H1 (cell line): Measurements from ENCODE around the gene CNPY3.

Source experiments
- SRF ChIP-seq: IDR thresholded peaks from 2 replicates; pipeline ENCODE4 v1.6.1; 2011; ENCODE audit warnings: mild to moderate bottlenecking, low read depth, low read length, moderate library complexity
- TAF1 ChIP-seq: IDR thresholded peaks from 2 replicates; pipeline ENCODE4 v1.6.1; 2011; ENCODE audit warnings: mild to moderate bottlenecking, low read depth, low read length
- TF ChIP-seq, protein P1 (sequence below), 3 experiments: IDR thresholded peaks; 1 replicate in 2 of 3; 2 replicates in 1 of 3; pipeline versions ENCODE4 v1.5.1 to v1.6.1; 2011; ENCODE audit warnings: low read length in 3 of 3, mild to moderate bottlenecking in 3 of 3, inconsistent platforms in 2 of 3, low read depth in 1 of 3, moderate library complexity in 1 of 3; ENCODE audit not compliant: insufficient read depth in 1 of 3; ENCODE audit errors: control extremely low read depth in 1 of 3
- TF ChIP-seq, protein P2 (sequence below): IDR thresholded peaks from 2 replicates; pipeline ENCODE4 v1.6.1; 2012; ENCODE audit warnings: inconsistent platforms

DNA sequence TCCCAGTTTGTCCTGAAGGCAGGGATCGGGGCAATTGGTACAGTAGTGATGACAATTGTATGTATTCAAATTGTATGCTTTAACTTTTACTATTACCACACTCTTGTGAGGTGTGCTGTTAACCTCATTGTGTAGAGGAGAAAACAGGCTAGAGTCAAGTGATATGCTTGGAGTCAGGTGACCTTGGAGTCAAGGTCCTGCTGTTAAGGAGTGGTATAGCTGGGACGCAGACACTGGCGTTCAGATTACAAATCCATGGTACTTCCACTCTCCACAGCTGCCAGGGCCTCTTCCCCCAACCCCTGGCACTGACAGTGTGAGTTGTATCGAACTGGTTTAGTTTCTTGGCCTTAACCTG lies 10.5 kb downstream of the CNPY3 start:
- no peak for TF ChIP-seq TAF1
- TF ChIP-seq, protein P1, sequence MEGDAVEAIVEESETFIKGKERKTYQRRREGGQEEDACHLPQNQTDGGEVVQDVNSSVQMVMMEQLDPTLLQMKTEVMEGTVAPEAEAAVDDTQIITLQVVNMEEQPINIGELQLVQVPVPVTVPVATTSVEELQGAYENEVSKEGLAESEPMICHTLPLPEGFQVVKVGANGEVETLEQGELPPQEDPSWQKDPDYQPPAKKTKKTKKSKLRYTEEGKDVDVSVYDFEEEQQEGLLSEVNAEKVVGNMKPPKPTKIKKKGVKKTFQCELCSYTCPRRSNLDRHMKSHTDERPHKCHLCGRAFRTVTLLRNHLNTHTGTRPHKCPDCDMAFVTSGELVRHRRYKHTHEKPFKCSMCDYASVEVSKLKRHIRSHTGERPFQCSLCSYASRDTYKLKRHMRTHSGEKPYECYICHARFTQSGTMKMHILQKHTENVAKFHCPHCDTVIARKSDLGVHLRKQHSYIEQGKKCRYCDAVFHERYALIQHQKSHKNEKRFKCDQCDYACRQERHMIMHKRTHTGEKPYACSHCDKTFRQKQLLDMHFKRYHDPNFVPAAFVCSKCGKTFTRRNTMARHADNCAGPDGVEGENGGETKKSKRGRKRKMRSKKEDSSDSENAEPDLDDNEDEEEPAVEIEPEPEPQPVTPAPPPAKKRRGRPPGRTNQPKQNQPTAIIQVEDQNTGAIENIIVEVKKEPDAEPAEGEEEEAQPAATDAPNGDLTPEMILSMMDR (IDR thresholded peaks at IDR 0.05; ENCODE audit: control extremely low read depth in 1 of 3, insufficient read depth in 1 of 3, low read depth in 1 of 3, low read length in 3 of 3), result no peak
- TF ChIP-seq, protein P2, sequence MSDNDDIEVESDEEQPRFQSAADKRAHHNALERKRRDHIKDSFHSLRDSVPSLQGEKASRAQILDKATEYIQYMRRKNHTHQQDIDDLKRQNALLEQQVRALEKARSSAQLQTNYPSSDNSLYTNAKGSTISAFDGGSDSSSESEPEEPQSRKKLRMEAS, result no peak
- no peak for TF ChIP-seq SRF
